Gastrocnemius medialis (tissue), 4 donors: ENCODE data around the gene ITGB5.

Experiments
- CTCF ChIP-seq, 5 experiments: fragments of 450-650 bp in 3 of 5; fragments of 200-600 bp in 2 of 5; sonication (generic) in 2 of 5; IDR thresholded peaks in 4 of 5; conservative IDR thresholded peaks in 1 of 5; 1 replicate in 4 of 5; 2 replicates in 1 of 5; pipeline ENCODE4 v1.5.1; 2016 to 2019; ENCODE audit warnings: antibody characterized with exemption in 5 of 5, mild to moderate bottlenecking in 3 of 5, moderate library complexity in 3 of 5
- POLR2A ChIP-seq, 2 donors: fragments of 450-650 bp; IDR thresholded peaks; one replicate each; pipeline ENCODE4 v1.6.1; 2017; ENCODE audit warnings: antibody characterized with exemption in 2 of 2, mild to moderate bottlenecking in 2 of 2, moderate library complexity in 2 of 2

- no peak for TF ChIP-seq POLR2A (IDR thresholded peaks at IDR 0.05)
- TF ChIP-seq CTCF (IDR thresholded peaks at IDR 0.05 in 4 of 5, conservative IDR thresholded peaks at IDR 0.05 in 1 of 5) = no peak
Measured at GRCh38 chr3:124816206-124816605, 71.0 kb downstream of the ITGB5 start.
